ENCODE measurements around the gene ZSCAN10.

The ZSCAN10 gene

DNA sequence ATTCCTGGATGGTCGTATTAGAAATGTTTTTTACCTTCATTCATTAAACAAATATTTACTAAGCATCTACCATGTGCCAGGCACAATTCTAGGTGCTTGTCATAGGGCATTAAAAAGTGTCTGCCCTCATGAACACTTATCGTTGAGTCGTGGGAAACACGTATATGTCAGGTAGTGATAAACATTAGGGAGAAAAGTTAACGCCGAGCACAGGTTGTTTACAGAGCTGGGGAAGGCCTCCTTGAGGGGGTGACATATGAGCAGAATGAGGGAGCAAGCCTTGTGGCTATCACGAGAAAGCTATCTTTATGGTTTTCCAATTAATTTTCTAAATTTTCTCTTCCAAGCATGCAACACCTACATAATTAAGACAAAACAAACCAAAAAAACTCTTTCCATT is 34.8 kb upstream of the ZSCAN10 start:
- no peak for DNase-seq

- peak; percentile 7 for DNase-seq
Observed at GRCh38 chr16:3131755-3132377, 32.8 kb upstream of the ZSCAN10 start.

- DNase-seq = peak; percentile 7
Observed at GRCh38 chr16:3129137-3130131, 30.3 kb upstream of the ZSCAN10 start.

- DNase-seq = no peak
Observed at GRCh38 chr16:3127745-3128144, 28.7 kb upstream of the ZSCAN10 start.

GRCh38 chr16:3123986-3124886 is 25.1 kb upstream of the ZSCAN10 start:
- DNase-seq = peak; percentile 67

DNA sequence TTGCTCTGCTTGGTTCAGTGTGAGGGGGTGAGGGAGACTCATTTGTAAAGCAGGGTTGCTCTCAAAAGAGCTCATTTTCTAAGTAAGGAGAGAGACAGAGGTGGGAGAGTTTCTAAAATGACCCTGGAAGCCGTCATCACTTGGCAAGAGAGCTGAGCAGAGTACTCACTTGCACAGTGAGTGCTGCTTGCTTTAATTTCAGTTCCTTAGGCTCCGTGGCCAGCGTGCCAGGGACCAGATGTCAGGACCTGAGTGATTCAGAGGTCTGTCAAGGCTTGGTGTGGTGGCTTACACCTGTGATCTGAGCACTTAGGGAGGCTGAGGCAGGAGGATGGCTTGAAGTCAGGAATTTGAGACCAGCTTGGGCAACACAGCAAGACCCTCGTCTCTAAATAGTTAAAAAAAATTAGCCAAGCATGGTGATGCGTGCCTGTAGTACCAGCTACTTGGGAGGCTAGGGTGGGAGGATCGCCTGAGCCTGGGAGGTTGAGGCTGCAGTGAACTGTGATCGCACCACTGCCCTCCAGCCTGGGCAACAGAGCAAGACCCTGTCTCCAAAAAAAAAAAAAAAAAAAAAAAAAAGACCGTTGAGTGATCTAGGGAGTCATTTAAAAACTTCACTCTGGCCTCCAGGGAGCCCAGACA is 24.0 kb upstream of the ZSCAN10 start:
- DNase-seq = no peak

GRCh38 chr16:3121851-3122467 is 22.9 kb upstream of the ZSCAN10 start:
- DNase-seq = peak; percentile 4

GRCh38 chr16:3120435-3120834 is 21.3 kb upstream of the ZSCAN10 start:
- no peak for DNase-seq

GRCh38 chr16:3119701-3120408 is 20.8 kb upstream of the ZSCAN10 start:
- DNase-seq = peak; percentile 1

DNA sequence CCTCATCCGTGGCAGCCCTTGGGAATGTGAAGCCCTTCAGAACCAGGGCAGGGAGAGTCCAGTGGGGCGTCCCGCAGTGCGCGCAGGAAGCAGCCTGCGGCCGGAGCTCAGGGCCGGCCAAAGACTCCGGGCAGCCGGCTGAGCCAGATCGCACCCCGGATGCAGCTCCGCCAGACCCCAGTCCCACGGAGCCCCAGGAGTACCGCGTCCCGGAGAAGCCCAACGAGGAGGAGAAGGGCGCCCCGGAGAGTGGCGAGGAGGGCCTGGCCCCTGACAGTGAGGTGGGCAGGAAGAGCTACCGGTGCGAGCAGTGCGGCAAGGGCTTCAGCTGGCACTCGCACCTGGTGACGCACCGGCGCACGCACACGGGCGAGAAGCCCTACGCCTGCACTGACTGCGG is 20.2 kb upstream of the ZSCAN10 start:
- peak; percentile 8 for DNase-seq

- DNase-seq = peak; percentile 7
Observed at GRCh38 chr16:3118846-3119245, 19.8 kb upstream of the ZSCAN10 start.

GRCh38 chr16:3118204-3118790 is 19.2 kb upstream of the ZSCAN10 start:
- DNase-seq = peak; percentile 9

DNA sequence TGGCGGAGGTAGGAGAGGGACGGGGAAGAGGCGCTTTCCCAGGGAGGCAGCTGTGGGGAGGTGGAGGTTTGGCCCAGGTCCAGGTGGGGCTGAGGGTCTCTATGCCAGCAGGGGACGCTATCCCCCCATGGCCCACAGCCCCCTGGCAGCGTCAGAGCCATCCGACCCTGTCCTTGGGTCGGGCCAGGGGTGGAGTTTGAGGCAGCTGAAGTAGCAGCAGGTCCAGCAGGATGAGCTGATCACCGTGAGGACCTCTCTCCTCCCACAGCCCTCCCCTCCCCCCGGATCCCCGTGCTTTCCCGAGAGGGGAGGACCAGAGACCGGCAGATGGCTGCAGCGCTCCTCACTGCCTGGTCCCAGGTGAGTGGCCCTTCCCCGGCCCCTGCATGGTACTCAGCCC is 16.5 kb upstream of the ZSCAN10 start:
- peak; percentile 15 for DNase-seq

DNA sequence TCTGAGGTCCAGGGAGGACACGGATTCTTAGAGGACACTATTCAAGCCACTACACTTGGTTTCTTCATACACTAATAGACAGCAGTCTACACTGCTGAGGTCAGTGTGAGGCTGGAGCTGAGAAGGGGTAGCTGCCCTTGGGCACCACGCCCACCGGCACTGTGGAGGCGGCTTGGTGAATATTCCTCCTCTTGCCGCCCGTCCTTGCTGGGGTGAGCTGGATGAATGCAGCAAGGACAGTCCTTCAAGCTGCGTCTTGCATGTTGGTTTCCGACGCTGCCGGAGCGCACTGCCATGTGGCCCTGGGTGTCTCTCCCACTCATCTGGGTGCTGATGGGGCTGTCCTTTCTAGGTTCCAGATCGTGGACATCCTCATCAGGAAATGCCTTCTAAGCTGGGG is 15.9 kb upstream of the ZSCAN10 start:
- peak; percentile 8 for DNase-seq

DNA sequence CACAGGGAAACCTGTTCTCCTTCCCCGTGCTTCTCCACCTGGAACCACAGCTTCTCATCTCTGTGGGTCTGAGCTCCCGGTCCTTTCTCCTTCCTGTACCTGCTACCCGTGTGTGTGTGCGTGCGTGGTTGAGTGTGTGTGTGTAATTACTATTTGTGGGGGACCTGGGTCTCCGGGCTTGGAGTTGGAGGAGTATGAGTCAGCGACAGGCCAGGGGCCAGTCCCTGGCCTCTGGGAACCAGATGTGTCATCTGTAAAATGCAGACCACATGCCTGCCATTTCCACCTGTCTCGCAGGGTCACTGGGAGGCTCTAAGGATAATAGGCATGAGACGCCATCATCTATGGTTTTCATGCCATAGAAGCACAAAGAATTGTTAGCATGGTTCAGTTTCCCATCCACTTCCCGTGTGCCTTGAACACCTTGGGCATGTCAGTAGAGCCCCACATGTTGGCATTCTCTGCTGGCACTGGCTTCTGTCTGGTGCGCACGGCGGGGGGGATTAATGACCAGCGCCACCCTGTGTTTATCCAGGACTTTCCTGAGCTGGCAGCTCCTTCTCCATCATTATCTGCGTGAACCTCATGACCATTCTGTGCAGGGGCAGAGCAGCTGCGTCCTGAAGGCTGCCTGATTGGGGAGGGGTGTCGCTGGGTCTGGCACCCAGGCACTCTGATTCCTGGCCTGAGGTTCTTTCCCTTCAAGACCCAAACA is 14.8 kb upstream of the ZSCAN10 start:
- peak; percentile 6 for DNase-seq

DNA sequence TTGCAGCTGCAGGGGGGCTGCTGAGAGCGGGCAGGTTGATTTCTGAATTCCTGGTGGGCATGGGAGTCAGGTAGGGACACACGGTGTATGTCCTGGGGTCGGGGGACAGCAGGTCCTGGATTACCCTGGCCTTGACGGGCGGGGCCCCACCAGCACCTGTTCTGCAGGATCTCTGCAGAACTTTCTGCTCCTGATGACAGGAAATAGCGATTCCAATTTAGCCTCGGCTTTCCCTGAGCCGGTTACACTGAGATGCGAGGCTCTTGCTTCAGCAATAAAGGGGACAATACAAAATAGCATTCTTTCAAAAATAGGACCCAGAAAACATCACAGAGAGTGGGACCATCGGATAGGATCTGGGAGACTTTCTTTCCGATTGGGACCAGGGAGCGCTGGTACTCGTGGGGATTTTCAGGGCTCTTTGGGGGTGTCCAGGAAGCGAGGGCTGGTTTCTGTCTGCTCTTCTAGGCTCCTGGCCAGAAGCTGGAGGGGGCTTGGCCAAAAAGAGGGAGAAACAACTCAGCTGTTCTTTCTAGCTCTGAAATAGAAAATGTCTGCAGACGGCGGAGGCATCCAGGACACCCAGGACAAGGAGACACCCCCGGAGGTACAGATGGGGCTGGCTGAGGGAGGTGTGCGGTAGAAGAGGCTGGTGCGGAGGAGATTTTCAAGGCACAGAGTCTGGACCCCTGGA is 13.9 kb upstream of the ZSCAN10 start:
- peak; percentile 17 for DNase-seq

DNA sequence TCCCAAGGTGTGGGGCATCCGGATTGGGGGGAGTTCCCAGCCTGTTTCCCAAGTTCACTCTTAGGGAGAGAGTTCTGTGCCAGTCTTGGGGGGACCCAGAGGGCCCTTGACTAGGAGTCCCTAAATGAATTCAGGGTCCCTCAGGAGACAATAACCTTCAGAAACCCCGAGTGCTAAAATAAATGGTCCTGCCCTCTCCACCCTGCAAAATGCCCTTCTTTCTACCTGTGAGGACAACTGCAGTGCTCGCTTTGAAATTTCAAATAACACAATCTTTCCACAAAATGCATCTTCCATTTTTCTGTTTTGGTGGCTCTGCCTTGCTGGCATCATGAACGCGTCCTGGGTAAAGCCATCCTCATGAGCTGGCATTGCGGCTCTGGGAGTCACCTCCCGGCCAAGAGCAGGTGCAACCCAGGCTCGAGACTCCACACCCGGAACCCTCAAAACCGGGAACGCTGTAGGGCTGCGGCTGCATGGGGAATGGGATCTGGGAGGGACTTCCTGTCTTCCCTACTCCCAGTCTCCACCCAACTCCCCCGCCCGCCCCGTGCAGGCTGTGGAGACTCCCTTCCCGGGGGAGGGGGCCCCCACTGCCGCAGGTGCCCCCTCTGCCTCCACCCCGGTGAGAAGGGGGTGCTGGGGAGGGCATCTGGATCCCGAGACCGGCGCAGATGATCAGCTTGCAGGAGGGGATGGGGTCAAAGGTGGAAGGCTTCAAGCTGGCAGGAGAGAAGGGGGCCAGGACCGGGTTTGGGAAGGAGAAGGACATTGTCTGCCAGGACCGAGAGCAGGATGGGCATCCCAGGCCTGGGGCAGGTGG is 13.2 kb upstream of the ZSCAN10 start, which contains the start of gene ZNF205:
TSS of gene ZNF205 (plus strand) at position 529 of the 823 bp plus-strand sequence. CDS start 845 bp downstream, outside the sequence.
- peak; percentile 81 for DNase-seq

DNA sequence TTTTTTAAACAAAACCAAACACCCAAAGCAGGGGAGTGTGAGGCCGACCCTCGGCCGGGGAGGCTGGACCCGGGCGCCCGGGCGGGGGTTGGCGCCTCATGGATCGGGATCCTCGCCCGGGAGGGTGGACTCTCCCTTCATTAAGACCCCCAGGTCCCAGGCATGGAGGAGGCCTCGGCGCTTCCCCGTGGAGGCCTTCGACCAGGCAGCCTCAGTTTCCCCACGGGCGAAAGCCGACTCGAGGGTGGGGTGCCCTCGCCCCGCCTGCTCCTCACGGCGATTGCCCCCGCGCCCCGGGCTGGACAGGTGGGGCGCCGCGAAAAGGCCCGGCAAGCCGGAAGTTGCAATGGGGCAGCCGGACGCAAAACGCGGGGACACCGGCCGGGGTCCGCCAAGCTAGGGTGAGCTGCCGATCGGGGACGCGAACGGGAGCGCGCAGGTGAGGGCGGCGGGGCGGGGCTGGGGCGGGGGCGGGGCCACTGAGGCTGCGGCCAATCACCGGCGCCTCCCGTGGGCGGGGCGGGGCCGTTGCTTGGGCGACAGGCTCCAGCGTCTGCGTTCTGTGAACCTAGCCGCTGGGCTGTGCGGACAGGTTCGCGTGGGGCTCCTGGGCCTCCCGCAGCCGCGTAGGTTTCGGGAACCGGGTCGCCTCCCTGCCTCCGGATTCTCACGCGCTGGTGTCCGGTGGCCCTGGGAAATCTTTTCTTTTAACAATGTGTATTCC is 7.3 kb upstream of the ZSCAN10 start:
- DNase-seq = peak; percentile 89
